Choroid plexus epithelial cell (primary cell): ENCODE results near the gene PDRG1.
A peak's percentile ranks its signal among the peaks of the same experiment; 100 is the strongest.

Experiments used
- DNase-seq: peaks from one replicate; pipeline ENCODE4 v3.0.0-alpha.2; 2010; ENCODE audit warnings: low read depth
- H3K4me3 ChIP-seq: 2 replicates; pipeline ENCODE4 v1.5.1; 2011; ENCODE audit warnings: low read depth, mild to moderate bottlenecking, control low read depth, low read length, moderate library complexity
- CTCF ChIP-seq: conservative IDR thresholded peaks from 2 replicates; pipeline ENCODE4 v1.5.1; 2011; ENCODE audit warnings: low read depth, mild to moderate bottlenecking, control low read depth, inconsistent platforms, low read length, moderate library complexity

PDRG1 gene

GRCh38 chr20:31894980-31895675 lies 56.7 kb downstream of the PDRG1 start:
- peak; percentile 76 for DNase-seq
- TF ChIP-seq CTCF: no peak
- H3K4me3 ChIP-seq: no peak overlapping the region
